ENCODE data around the gene RAB35.

GRCh38 chr12:120090206-120090605, 26.3 kb downstream of the RAB35 start:
- TF ChIP-seq, protein P1, sequence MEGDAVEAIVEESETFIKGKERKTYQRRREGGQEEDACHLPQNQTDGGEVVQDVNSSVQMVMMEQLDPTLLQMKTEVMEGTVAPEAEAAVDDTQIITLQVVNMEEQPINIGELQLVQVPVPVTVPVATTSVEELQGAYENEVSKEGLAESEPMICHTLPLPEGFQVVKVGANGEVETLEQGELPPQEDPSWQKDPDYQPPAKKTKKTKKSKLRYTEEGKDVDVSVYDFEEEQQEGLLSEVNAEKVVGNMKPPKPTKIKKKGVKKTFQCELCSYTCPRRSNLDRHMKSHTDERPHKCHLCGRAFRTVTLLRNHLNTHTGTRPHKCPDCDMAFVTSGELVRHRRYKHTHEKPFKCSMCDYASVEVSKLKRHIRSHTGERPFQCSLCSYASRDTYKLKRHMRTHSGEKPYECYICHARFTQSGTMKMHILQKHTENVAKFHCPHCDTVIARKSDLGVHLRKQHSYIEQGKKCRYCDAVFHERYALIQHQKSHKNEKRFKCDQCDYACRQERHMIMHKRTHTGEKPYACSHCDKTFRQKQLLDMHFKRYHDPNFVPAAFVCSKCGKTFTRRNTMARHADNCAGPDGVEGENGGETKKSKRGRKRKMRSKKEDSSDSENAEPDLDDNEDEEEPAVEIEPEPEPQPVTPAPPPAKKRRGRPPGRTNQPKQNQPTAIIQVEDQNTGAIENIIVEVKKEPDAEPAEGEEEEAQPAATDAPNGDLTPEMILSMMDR (IDR thresholded peaks at IDR 0.05): no peak
- no peak for TF ChIP-seq POLR2AphosphoS5 (IDR thresholded peaks at IDR 0.05; ENCODE audit: insufficient read depth in 1 of 2, low read depth in 1 of 2)
- no peak for TF ChIP-seq POLR2A (IDR thresholded peaks at IDR 0.05)

All from vagina (tissue), 2 donors.